MM.1S (cell line): ENCODE data around the gene DDN.

ENCODE experiments used
- DNase-seq: peaks from one replicate; pipeline ENCODE4 v3.0.0-alpha.2; 2015
- H2AFZ ChIP-seq: fragments of 300-600 bp; sonication (generic); 2 replicates; pipeline ENCODE4 v1.6.0; 2016; ENCODE audit warnings: antibody characterized with exemption, low read length
- H3F3A ChIP-seq: fragments of 300-600 bp; sonication (generic); 2 replicates; pipeline ENCODE4 v1.6.1; 2016; ENCODE audit warnings: mild to moderate bottlenecking, antibody characterized with exemption, low read length, moderate library complexity, mixed read lengths; ENCODE audit not compliant: insufficient read depth
- H3K27ac ChIP-seq: fragments of 300-600 bp; sonication (generic); 2 replicates; pipeline ENCODE4 v1.5.1; 2016; ENCODE audit warnings: mild to moderate bottlenecking, low read length
- H3K27me3 ChIP-seq: fragments of 300-600 bp; sonication (generic); replicated peaks from 2 replicates; pipeline ENCODE4 v1.6.0; 2016; ENCODE audit warnings: low read length; ENCODE audit not compliant: insufficient read depth
- H3K36me3 ChIP-seq: fragments of 300-600 bp; sonication (generic); replicated peaks from 2 replicates; pipeline ENCODE4 v1.6.1; 2016; ENCODE audit warnings: mild to moderate bottlenecking, low read length, mixed read lengths; ENCODE audit not compliant: insufficient read depth
- H3K4me1 ChIP-seq: fragments of 300-600 bp; sonication (generic); 2 replicates; pipeline ENCODE4 v1.6.1; 2016; ENCODE audit warnings: low read length, mixed read lengths
- H3K4me2 ChIP-seq: fragments of 300-600 bp; sonication (generic); 2 replicates; pipeline ENCODE4 v1.6.0; 2016; ENCODE audit warnings: low read depth, low read length
- H3K4me3 ChIP-seq: fragments of 300-600 bp; sonication (generic); 2 replicates; pipeline ENCODE4 v1.5.1; 2016; ENCODE audit warnings: low read length, mixed read lengths
- H3K79me2 ChIP-seq: fragments of 300-600 bp; sonication (generic); 2 replicates; pipeline ENCODE4 v1.6.1; 2016; ENCODE audit warnings: mixed run types, low read length, mixed read lengths
- H3K9ac ChIP-seq: fragments of 300-600 bp; sonication (generic); 2 replicates; pipeline ENCODE4 v1.6.1; 2016; ENCODE audit warnings: low read length, mixed read lengths
- H3K9me2 ChIP-seq: fragments of 300-600 bp; sonication (generic); replicated peaks from 2 replicates; pipeline ENCODE4 v1.6.1; 2016; ENCODE audit warnings: mild to moderate bottlenecking, low read length, mixed read lengths; ENCODE audit not compliant: insufficient read depth
- H3K9me3 ChIP-seq: fragments of 300-600 bp; sonication (generic); replicated peaks from 2 replicates; pipeline ENCODE4 v1.6.1; 2016; ENCODE audit warnings: mild to moderate bottlenecking, low read length, mixed read lengths; ENCODE audit not compliant: insufficient read depth
- H4K20me1 ChIP-seq: fragments of 300-600 bp; sonication (generic); 2 replicates; pipeline ENCODE4 v1.6.1; 2016; ENCODE audit warnings: mild to moderate bottlenecking, low read length, moderate library complexity, mixed read lengths; ENCODE audit not compliant: insufficient read depth
- EZH2 ChIP-seq: fragments of 300-600 bp; sonication (generic); optimal IDR thresholded peaks from 2 replicates; pipeline ENCODE3; 2017; ENCODE audit warnings: low read depth, mild to moderate bottlenecking, antibody characterized with exemption, low read length, mixed read lengths
- EZH2phosphoT487 ChIP-seq: fragments of 300-600 bp; sonication (generic); IDR thresholded peaks from 2 replicates; pipeline ENCODE4 v1.6.1; 2018; ENCODE audit warnings: antibody characterized with exemption, low read length
- TF ChIP-seq, protein P1 (sequence below): fragments of 300-600 bp; sonication (generic); IDR thresholded peaks from 2 replicates; pipeline ENCODE4 v1.5.1; 2016; ENCODE audit warnings: antibody characterized with exemption, low read length, mixed read lengths

The DDN gene

DNA sequence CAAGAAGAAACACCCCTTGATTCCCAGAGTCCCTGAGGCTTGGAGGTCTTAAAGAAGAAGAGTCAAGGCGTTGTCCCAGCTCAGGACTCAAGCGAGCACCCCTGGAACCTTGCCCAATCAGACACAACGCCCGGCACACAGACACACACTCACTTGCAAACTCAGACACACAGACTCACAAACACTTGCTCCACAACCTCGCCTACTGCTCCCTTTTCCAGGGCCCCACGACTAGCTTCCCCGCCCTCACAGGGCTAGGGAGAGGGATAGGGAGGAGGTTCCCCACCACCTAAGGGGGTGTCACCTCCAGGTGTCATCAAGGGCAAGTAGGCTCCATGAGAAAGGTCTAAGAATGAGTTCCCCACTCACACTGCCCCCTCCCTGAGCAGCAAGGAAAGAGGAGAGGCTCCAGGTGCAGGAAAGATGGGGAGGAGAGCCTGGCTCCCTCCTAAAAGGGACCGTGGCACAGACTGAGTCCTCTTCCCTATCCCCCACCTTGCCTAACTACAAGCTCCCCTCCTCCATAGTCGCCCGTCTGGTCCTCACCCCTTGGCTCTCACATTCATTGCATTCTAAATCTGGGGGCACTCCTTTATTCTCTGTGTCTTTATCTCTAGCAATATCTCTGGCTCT is 28.4 kb downstream of the DDN start:
- Histone ChIP-seq H3K27me3 (peaks cover 58% of the 10 kb centered on the region), H3F3A (no peaks in the 10 kb centered on the region), H3K79me2 (no peaks in the 10 kb centered on the region), H3K4me2 (peak overlapping the region; percentile 82; the same call in 1 of the 2 replicates), H2AFZ (no peak overlapping the region), H3K9me3 (no peaks in the 10 kb centered on the region), H3K9ac (no peak overlapping the region), H3K27ac (no peak overlapping the region), H4K20me1 (no peaks in the 10 kb centered on the region), H3K4me1 (peaks cover 15% of the 10 kb centered on the region), H3K4me3 (peak overlapping the region; percentile 46; the same call in 1 of the 2 replicates), H3K9me2 (no peaks in the 10 kb centered on the region), H3K36me3 (no peaks in the 10 kb centered on the region)
- DNase-seq = no peak
- TF ChIP-seq, protein P1, sequence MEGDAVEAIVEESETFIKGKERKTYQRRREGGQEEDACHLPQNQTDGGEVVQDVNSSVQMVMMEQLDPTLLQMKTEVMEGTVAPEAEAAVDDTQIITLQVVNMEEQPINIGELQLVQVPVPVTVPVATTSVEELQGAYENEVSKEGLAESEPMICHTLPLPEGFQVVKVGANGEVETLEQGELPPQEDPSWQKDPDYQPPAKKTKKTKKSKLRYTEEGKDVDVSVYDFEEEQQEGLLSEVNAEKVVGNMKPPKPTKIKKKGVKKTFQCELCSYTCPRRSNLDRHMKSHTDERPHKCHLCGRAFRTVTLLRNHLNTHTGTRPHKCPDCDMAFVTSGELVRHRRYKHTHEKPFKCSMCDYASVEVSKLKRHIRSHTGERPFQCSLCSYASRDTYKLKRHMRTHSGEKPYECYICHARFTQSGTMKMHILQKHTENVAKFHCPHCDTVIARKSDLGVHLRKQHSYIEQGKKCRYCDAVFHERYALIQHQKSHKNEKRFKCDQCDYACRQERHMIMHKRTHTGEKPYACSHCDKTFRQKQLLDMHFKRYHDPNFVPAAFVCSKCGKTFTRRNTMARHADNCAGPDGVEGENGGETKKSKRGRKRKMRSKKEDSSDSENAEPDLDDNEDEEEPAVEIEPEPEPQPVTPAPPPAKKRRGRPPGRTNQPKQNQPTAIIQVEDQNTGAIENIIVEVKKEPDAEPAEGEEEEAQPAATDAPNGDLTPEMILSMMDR = no peak
- TF ChIP-seq EZH2 = no peak
- TF ChIP-seq EZH2phosphoT487 = no peak

DNA sequence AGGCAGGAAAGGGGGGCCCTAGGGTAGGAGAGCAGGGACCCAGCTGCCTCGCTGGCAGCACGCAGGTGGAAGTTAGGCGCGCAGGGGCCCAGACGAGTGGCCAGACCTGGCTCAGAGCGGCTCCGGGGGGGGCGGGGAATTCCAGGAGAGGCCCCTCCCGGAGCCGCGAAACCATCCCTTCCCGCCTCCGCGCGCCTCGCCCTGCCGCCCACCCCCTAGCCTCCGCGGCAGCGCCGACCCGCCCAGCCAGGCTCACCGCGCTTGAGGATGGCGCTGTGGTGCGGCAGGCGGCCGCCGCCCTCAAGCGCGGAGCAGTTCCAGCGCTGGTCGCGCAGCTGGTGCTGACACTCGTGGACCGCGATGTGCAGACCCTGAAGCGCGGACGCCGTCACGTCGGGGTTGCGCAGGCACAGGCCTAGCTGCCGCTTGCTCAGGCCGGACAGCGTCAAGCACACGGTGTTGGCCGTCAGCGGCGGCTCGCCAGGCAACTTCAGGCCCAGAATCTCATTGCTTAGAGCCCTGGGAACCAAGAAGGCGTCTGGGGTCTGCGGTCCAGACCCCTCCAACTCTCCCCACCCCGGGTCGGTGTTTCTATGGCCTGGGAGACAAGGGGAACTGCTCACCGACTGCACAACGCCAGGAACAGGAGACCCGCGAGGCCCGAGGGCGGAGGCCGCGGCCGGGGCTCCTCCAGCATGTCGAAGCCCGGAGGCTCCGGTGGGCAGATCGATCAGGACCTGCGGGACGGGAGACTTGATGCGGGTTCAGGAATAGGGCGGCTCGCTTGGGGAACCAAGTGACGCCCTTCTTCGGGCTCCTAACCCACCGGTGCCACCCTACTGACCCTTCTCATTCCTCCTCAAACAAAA is 29.1 kb downstream of the DDN start:
- no peak overlapping the region for H3K4me3 ChIP-seq
- TF ChIP-seq, protein P1 = no peak
- TF ChIP-seq EZH2 = no peak
- no peak for TF ChIP-seq EZH2phosphoT487
- H3F3A ChIP-seq = no peaks in the 10 kb centered on the region
- H3K9ac ChIP-seq = no peak overlapping the region
- no peak for DNase-seq
- H3K36me3 ChIP-seq = no peaks in the 10 kb centered on the region
- H3K9me2 ChIP-seq = no peaks in the 10 kb centered on the region
- H3K27ac ChIP-seq = no peak overlapping the region
- H3K4me2 ChIP-seq = peak overlapping the region; percentile 22; the same call in 1 of the 2 replicates
- H3K9me3 ChIP-seq = no peaks in the 10 kb centered on the region
- no peak overlapping the region for H2AFZ ChIP-seq
- no peaks in the 10 kb centered on the region for H3K79me2 ChIP-seq
- H3K4me1 ChIP-seq = peaks cover 20% of the 10 kb centered on the region
- peaks cover 51% of the 10 kb centered on the region for H3K27me3 ChIP-seq
- no peaks in the 10 kb centered on the region for H4K20me1 ChIP-seq

DNA sequence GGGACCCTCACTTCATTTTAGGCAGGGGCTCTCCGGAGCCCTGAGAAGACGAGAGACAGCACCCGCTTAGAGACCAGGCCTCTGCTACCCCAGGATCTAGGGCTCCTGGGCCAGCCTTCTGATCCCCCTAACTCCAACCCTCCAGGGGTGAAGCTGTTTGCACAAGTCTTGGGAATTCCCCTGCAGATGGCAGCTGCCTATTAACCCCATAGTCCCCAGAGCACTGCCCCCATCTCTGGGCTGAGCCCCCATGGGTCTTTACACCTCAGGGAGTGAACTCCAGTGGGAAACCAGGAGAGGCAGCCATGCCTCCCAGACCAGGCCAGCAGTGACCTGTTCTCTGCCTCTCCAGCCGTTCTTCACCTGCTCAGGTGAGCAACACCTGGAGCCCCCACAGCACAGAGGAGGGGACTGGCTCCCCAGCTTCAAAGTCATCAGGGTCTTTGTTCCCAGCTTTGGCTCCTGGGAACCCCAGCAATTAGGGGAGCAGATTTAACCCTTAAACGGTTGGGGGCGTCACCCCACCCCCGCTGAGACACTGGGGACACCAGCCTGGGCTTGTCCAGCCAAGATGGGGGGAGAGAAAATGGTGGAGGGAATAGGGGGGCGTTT is 29.9 kb downstream of the DDN start:
- H3K9me2 ChIP-seq = no peaks in the 10 kb centered on the region
- H4K20me1 ChIP-seq = no peaks in the 10 kb centered on the region
- no peaks in the 10 kb centered on the region for H3K9me3 ChIP-seq
- no peak overlapping the region for H3K9ac ChIP-seq
- no peaks in the 10 kb centered on the region for H3F3A ChIP-seq
- no peak overlapping the region for H2AFZ ChIP-seq
- H3K4me1 ChIP-seq = peaks cover 27% of the 10 kb centered on the region
- peaks cover 43% of the 10 kb centered on the region for H3K27me3 ChIP-seq
- TF ChIP-seq EZH2 (no peak), EZH2phosphoT487 (no peak)
- TF ChIP-seq, protein P1 = no peak
- no peak overlapping the region for H3K27ac ChIP-seq
- H3K4me3 ChIP-seq = no peak overlapping the region
- no peaks in the 10 kb centered on the region for H3K36me3 ChIP-seq
- no peak overlapping the region for H3K4me2 ChIP-seq
- DNase-seq = no peak
- no peaks in the 10 kb centered on the region for H3K79me2 ChIP-seq
